Measurements from ENCODE around the gene STIM2.

The STIM2 gene

GRCh38 chr4:27010334-27010940, 149.8 kb downstream of the STIM2 start:
- H3K4me1 ChIP-seq (ENCODE audit: insufficient read depth, low read length): no peaks in the 10 kb centered on the region
- no peaks in the 10 kb centered on the region for H3K9me3 ChIP-seq (ENCODE audit: insufficient read depth, low read depth, low read length)
- no peak overlapping the region for H3K27ac ChIP-seq (ENCODE audit: low read length)
- H3K4me3 ChIP-seq (ENCODE audit: low read length): no peak overlapping the region
- no peaks in the 10 kb centered on the region for H3K27me3 ChIP-seq (ENCODE audit: insufficient read depth, low read length)
- H3K36me3 ChIP-seq (ENCODE audit: insufficient read depth, low read depth, low read length): peaks cover 10% of the 10 kb centered on the region; the same call in 1 of the 2 replicates
- no peak overlapping the region for H3K9ac ChIP-seq (ENCODE audit: low read depth, low read length)

DNA sequence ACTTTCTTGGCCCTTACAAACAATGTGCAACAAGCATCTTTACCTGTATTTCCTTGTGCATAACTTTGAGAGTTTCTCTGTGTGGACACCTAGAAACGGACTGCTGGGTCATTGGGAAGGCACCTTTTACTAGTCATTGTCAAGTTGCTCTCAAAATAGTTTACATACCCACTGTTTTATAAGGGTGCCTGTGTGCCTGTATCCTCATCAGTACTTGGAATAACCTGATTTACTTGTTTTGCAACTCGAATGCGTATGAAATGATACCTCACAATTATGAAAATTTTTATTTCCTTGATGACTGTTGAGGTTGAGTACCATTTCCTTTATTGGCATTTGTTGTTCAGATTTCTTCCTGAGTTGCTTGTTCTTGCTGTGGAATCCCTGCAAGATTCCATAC, 150.8 kb downstream of the STIM2 start:
- Histone ChIP-seq H3K9ac (ENCODE audit: low read depth, low read length) (no peak overlapping the region), H3K4me1 (ENCODE audit: insufficient read depth, low read length) (peaks cover 6% of the 10 kb centered on the region; the same call in 1 of the 2 replicates), H3K27me3 (ENCODE audit: insufficient read depth, low read length) (no peaks in the 10 kb centered on the region), H3K27ac (ENCODE audit: low read length) (no peak overlapping the region), H3K9me3 (ENCODE audit: insufficient read depth, low read depth, low read length) (no peaks in the 10 kb centered on the region), H3K36me3 (ENCODE audit: insufficient read depth, low read depth, low read length) (peaks cover 10% of the 10 kb centered on the region; the same call in 1 of the 2 replicates), H3K4me3 (ENCODE audit: low read length) (no peak overlapping the region)

DNA sequence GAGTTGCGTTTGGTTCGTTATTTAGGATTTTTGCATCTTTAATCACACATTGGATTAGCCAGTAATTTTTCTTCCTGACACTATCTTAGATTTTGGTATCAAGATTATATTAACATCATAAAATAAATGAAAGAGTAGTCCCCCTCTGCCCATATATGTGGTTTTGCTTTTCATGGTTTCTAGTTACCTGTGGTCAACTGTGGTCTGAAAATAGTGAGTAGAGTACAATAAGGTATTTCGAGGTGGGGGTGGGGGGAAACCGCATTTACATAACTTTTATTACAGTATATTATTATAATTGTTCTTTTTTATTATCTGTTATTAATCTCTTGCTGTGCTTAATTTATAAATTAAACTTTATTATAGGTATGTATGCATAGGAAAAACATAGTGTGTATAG, 152.4 kb downstream of the STIM2 start:
- H3K36me3 ChIP-seq (ENCODE audit: insufficient read depth, low read depth, low read length): peaks cover 14% of the 10 kb centered on the region; the same call in 1 of the 2 replicates
- no peak overlapping the region for H3K9ac ChIP-seq (ENCODE audit: low read depth, low read length)
- no peak overlapping the region for H3K27ac ChIP-seq (ENCODE audit: low read length)
- H3K4me1 ChIP-seq (ENCODE audit: insufficient read depth, low read length): peaks cover 9% of the 10 kb centered on the region; the same call in 1 of the 2 replicates
- no peaks in the 10 kb centered on the region for H3K9me3 ChIP-seq (ENCODE audit: insufficient read depth, low read depth, low read length)
- no peak overlapping the region for H3K4me3 ChIP-seq (ENCODE audit: low read length)
- no peaks in the 10 kb centered on the region for H3K27me3 ChIP-seq (ENCODE audit: insufficient read depth, low read length)

DNA sequence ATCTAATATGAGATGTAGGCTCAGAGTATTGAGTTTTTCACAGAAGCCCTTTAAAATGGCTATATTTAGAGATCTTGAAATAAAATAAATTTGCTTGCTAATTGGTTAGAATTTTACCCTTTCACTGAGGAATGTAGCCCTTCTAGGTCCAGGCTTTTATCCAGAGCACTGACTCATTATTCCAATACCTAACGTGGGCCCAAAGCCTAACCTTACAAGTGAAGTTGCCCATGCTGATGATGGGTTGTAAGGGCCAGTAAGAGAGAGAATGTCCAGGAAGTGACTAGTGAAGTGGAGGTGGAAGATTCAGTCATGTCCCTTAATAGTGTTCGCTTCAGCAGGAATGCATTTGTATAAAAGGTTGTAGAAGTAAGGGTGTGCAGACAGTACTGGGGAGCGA, 155.9 kb downstream of the STIM2 start:
- no peak overlapping the region for H3K27ac ChIP-seq (ENCODE audit: low read length)
- no peaks in the 10 kb centered on the region for H3K9me3 ChIP-seq (ENCODE audit: insufficient read depth, low read depth, low read length)
- H3K4me1 ChIP-seq (ENCODE audit: insufficient read depth, low read length): peaks cover 9% of the 10 kb centered on the region; the same call in 1 of the 2 replicates
- peaks cover 23% of the 10 kb centered on the region for H3K36me3 ChIP-seq (ENCODE audit: insufficient read depth, low read depth, low read length)
- no peak overlapping the region for H3K9ac ChIP-seq (ENCODE audit: low read depth, low read length)
- no peak overlapping the region for H3K4me3 ChIP-seq (ENCODE audit: low read length)
- H3K27me3 ChIP-seq (ENCODE audit: insufficient read depth, low read length): no peaks in the 10 kb centered on the region

DNA sequence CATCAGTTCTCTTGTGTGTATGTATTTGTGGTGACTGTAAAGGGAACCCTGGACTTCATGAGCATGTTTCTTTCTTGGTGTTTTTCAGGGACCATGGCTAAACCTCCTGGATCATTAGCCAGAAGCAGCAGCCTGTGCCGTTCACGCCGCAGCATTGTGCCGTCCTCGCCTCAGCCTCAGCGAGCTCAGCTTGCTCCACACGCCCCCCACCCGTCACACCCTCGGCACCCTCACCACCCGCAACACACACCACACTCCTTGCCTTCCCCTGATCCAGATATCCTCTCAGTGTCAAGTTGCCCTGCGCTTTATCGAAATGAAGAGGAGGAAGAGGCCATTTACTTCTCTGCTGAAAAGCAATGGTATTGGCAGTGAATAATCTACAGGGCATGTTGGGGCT, 157.0 kb downstream of the STIM2 start:
- H3K27ac ChIP-seq (ENCODE audit: low read length): no peak overlapping the region
- H3K27me3 ChIP-seq (ENCODE audit: insufficient read depth, low read length): no peaks in the 10 kb centered on the region
- peaks cover 28% of the 10 kb centered on the region for H3K36me3 ChIP-seq (ENCODE audit: insufficient read depth, low read depth, low read length)
- H3K4me1 ChIP-seq (ENCODE audit: insufficient read depth, low read length): peaks cover 9% of the 10 kb centered on the region; the same call in 1 of the 2 replicates
- H3K9ac ChIP-seq (ENCODE audit: low read depth, low read length): no peak overlapping the region
- no peak overlapping the region for H3K4me3 ChIP-seq (ENCODE audit: low read length)
- H3K9me3 ChIP-seq (ENCODE audit: insufficient read depth, low read depth, low read length): no peaks in the 10 kb centered on the region

DNA sequence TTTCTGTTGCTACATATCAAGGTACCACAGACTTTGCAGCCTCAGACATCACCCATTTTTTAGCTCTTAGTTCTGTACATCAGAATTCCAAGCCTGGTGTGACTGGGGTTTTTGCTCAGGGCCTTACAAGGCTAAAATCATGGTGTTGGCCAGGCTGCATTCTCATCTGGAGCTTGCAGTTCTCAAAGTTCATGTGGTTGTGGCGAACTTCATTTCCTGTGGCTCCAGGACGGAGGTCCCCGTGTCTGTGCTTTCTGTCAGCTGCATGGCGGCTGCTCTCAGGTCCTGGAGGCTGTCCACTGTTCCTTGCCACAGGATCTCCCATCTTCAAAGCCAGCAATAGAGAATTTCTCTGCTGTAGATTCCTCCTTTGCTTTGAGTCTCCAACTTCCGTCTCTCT, 157.4 kb downstream of the STIM2 start:
- Histone ChIP-seq H3K27me3 (ENCODE audit: insufficient read depth, low read length) (no peaks in the 10 kb centered on the region), H3K4me3 (ENCODE audit: low read length) (no peak overlapping the region), H3K9me3 (ENCODE audit: insufficient read depth, low read depth, low read length) (no peaks in the 10 kb centered on the region), H3K36me3 (ENCODE audit: insufficient read depth, low read depth, low read length) (peaks cover 32% of the 10 kb centered on the region), H3K27ac (ENCODE audit: low read length) (no peak overlapping the region), H3K4me1 (ENCODE audit: insufficient read depth, low read length) (peaks cover 9% of the 10 kb centered on the region; the same call in 1 of the 2 replicates), H3K9ac (ENCODE audit: low read depth, low read length) (no peak overlapping the region)

DNA sequence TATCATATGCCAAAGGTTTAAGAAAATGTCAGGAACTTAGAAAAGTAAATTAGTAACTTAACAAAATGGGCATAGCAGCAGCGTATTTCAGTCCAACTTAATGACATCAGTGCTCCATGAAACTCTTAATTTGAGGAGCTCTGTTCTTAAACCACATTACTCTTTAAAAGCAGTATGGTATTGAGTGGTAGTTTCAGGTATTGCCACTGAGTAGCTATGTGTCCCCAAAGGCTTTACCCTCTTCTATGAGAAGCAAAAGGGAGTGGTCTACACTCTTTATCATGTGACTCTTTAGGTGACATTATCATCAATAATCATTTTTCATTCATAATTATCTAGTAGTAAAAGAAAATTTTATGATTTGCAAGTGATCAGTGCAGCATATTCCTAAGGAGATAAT, 158.3 kb downstream of the STIM2 start:
- Histone ChIP-seq H3K36me3 (ENCODE audit: insufficient read depth, low read depth, low read length) (peaks cover 35% of the 10 kb centered on the region), H3K27ac (ENCODE audit: low read length) (no peak overlapping the region), H3K9ac (ENCODE audit: low read depth, low read length) (no peak overlapping the region), H3K9me3 (ENCODE audit: insufficient read depth, low read depth, low read length) (no peaks in the 10 kb centered on the region), H3K4me3 (ENCODE audit: low read length) (no peak overlapping the region), H3K4me1 (ENCODE audit: insufficient read depth, low read length) (peaks cover 9% of the 10 kb centered on the region; the same call in 1 of the 2 replicates), H3K27me3 (ENCODE audit: insufficient read depth, low read length) (no peaks in the 10 kb centered on the region)

DNA sequence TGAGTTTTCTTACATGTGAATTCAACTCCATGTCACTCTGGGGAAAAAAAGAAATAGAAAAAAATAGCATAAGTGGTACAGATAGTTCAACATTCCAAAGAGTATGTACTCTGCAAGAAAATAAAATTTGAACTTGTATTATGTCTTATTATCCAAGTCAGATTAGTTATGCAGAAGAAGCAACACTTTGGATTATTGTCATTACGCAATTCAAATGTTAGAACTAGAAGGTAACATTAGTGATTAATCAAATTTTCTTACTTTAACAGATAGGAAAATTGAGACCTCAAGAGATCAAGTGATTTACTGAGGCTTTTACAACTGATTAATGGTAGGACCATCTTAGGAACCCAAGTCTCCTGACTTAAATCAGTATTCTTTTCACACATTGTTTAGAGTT, 159.1 kb downstream of the STIM2 start:
- no peaks in the 10 kb centered on the region for H3K9me3 ChIP-seq (ENCODE audit: insufficient read depth, low read depth, low read length)
- no peak overlapping the region for H3K9ac ChIP-seq (ENCODE audit: low read depth, low read length)
- no peak overlapping the region for H3K4me3 ChIP-seq (ENCODE audit: low read length)
- H3K27me3 ChIP-seq (ENCODE audit: insufficient read depth, low read length): no peaks in the 10 kb centered on the region
- H3K27ac ChIP-seq (ENCODE audit: low read length): no peak overlapping the region
- H3K36me3 ChIP-seq (ENCODE audit: insufficient read depth, low read depth, low read length): peaks cover 35% of the 10 kb centered on the region
- peaks cover 9% of the 10 kb centered on the region; the same call in 1 of the 2 replicates for H3K4me1 ChIP-seq (ENCODE audit: insufficient read depth, low read length)

GRCh38 chr4:27020203-27020602, 159.6 kb downstream of the STIM2 start:
- no peak overlapping the region for H3K9ac ChIP-seq (ENCODE audit: low read depth, low read length)
- H3K27ac ChIP-seq (ENCODE audit: low read length): no peak overlapping the region
- no peaks in the 10 kb centered on the region for H3K9me3 ChIP-seq (ENCODE audit: insufficient read depth, low read depth, low read length)
- H3K27me3 ChIP-seq (ENCODE audit: insufficient read depth, low read length): no peaks in the 10 kb centered on the region
- no peak overlapping the region for H3K4me3 ChIP-seq (ENCODE audit: low read length)
- H3K36me3 ChIP-seq (ENCODE audit: insufficient read depth, low read depth, low read length): peaks cover 35% of the 10 kb centered on the region
- H3K4me1 ChIP-seq (ENCODE audit: insufficient read depth, low read length): peaks cover 9% of the 10 kb centered on the region; the same call in 1 of the 2 replicates

DNA sequence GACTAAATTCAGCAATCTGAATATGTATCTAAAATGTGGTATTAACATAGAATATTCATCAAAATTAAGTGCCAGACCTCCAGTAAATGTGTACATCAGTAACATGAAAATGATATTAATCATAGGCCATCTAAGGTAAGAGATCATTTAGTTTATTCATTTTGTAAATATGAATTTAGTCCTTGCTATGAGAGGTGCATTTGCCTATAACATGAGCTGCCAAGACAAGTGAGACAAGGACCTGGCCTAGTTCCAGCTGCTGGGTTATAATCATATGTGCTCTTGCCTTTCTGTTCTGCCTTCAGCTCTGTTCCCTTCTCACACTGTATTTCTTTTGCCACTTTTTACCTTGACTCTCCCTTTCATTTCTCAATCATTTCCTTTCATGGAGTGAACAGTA, 160.0 kb downstream of the STIM2 start:
- peaks cover 35% of the 10 kb centered on the region for H3K36me3 ChIP-seq (ENCODE audit: insufficient read depth, low read depth, low read length)
- H3K27ac ChIP-seq (ENCODE audit: low read length): no peak overlapping the region
- H3K9me3 ChIP-seq (ENCODE audit: insufficient read depth, low read depth, low read length): no peaks in the 10 kb centered on the region
- no peak overlapping the region for H3K9ac ChIP-seq (ENCODE audit: low read depth, low read length)
- peaks cover 9% of the 10 kb centered on the region; the same call in 1 of the 2 replicates for H3K4me1 ChIP-seq (ENCODE audit: insufficient read depth, low read length)
- no peak overlapping the region for H3K4me3 ChIP-seq (ENCODE audit: low read length)
- H3K27me3 ChIP-seq (ENCODE audit: insufficient read depth, low read length): no peaks in the 10 kb centered on the region

DNA sequence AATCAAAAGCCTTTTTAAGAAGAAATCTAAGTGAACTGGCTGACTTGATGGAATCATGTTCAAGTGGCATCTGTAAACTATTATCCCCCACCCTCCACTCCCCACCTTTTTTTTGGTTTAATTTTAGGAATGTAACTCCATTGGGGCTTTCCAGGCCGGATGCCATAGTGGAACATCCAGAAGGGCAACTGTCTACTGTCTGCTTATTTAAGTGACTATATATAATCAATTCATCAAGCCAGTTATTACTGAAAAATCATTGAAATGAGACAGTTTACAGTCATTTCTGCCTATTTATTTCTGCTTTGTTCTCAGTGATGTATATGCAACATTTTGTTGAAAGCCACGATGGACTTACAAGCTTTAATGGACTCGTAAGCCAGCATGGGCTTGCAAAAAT, 162.3 kb downstream of the STIM2 start:
- H3K27ac ChIP-seq (ENCODE audit: low read length): no peak overlapping the region
- H3K36me3 ChIP-seq (ENCODE audit: insufficient read depth, low read depth, low read length): peaks cover 32% of the 10 kb centered on the region
- H3K27me3 ChIP-seq (ENCODE audit: insufficient read depth, low read length): no peaks in the 10 kb centered on the region
- no peak overlapping the region for H3K4me3 ChIP-seq (ENCODE audit: low read length)
- no peaks in the 10 kb centered on the region for H3K9me3 ChIP-seq (ENCODE audit: insufficient read depth, low read depth, low read length)
- H3K4me1 ChIP-seq (ENCODE audit: insufficient read depth, low read length): no peaks in the 10 kb centered on the region
- no peak overlapping the region for H3K9ac ChIP-seq (ENCODE audit: low read depth, low read length)

GRCh38 chr4:27023366-27023765, 162.7 kb downstream of the STIM2 start:
- no peaks in the 10 kb centered on the region for H3K4me1 ChIP-seq (ENCODE audit: insufficient read depth, low read length)
- no peaks in the 10 kb centered on the region for H3K9me3 ChIP-seq (ENCODE audit: insufficient read depth, low read depth, low read length)
- H3K27ac ChIP-seq (ENCODE audit: low read length): no peak overlapping the region
- H3K36me3 ChIP-seq (ENCODE audit: insufficient read depth, low read depth, low read length): peaks cover 30% of the 10 kb centered on the region
- no peaks in the 10 kb centered on the region for H3K27me3 ChIP-seq (ENCODE audit: insufficient read depth, low read length)
- no peak overlapping the region for H3K9ac ChIP-seq (ENCODE audit: low read depth, low read length)
- no peak overlapping the region for H3K4me3 ChIP-seq (ENCODE audit: low read length)
